T47D (cell line): ENCODE results near the gene CNOT6L.
"Not testable (repeated sequence)": the region's sequence is repeated elsewhere in the genome, so short reads cannot be mapped to it uniquely, and the experiment has no call there.

ENCODE experiments used
- DNase-seq, 2 experiments: peaks; one replicate each; pipeline versions ENCODE4 v3.0.0 to v3.0.0-alpha.2; 2011 to 2012; ENCODE audit warnings: low read depth in 1 of 2, low spot score in 1 of 2
- JUND ChIP-seq: IDR thresholded peaks from 2 replicates; pipeline ENCODE4 v1.6.1; 2012; ENCODE audit warnings: low read depth
- in situ Hi-C: cut with HindIII; loops from 2 replicates; pipeline ENCODE4 v1.10.0; 2016; ENCODE audit warnings: low sequenced_read_pairs, low pct_unique_long_range_greater_than_20kb

Gene CNOT6L

DNA sequence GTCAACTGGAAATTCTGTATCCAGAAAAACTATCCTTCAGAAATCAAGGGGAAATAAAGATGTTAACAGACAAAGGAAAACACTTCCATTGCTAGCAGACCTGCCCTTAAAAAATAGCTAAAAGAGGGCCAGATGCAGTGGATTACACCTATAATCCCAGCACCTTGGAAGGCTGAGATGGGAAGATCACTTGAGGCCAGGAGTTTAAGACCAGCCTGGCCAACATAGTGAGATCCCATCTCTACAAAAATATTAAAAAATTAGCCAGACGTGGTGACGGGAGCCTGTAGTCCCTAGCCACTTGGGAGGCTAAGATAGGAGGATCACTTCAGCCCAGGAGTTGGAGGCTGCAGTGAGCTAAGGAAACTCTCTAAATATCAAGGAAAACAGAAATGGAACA lies 67.4 kb downstream of the CNOT6L start:
- TF ChIP-seq JUND = no peak
- in situ Hi-C loops = no loop called here

DNA sequence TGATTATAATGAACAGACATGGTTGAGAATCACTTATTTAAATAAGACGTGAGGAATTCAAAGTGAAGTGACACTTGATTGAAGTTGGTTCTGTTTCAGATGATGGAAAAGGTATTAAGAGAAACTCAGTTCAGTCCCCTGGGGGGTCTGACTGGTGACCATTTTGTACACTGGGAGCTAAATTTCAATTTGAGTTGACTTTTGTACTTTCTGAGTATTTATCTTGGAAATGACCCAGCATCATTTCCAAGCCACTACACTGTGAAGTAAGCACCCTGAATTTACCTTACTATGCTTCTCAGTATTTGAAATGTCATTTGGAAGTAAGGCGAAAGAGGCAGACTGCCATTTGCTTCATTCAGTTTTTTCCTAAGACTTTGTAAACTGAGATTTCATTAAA lies 73.4 kb downstream of the CNOT6L start:
- in situ Hi-C loops = no loop called here
- no peak for DNase-seq
- TF ChIP-seq JUND = no peak

More for the DNA sequence above, 67.4 kb downstream of the CNOT6L start:
- DNase-seq = no peak

DNA sequence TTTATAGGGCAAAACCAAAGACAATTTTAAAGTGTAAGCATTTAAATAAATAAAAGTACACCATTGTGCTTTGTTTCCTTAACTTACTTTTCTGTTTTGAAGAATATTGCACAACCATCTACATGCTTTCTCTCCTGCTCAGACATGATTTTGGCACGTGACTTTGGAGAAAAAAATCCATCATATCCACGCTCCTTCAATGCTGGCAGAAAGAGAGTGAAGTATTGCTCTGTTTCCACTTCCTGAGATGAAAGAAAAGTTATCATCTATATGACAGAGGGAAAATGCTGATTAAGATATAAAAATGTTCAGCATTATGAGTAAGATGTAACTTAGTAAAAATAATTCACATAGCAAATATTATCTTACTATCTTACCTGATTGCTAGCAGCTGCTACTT lies 77.1 kb downstream of the CNOT6L start:
- no peak for DNase-seq
- TF ChIP-seq JUND = no peak
- in situ Hi-C loops = no loop called here

DNA sequence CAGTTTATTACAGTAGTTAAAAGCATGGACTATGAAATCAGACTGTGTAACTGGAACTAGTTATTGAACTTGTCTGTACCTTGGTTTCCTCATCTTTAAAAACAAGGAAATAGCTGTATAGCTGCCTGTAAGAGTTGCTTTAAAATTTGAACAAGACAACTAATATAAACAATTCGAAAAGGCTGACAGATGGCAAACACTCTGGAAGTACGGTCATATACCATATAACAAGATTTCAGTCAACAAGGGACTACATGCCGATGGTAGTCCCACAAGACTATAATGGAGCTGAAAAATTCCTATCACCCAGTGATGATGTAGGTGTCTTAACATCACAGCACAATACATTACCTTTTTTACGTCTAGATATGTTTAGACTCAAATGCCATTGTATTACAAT lies 78.7 kb downstream of the CNOT6L start:
- no peak for DNase-seq
- no peak for TF ChIP-seq JUND
- in situ Hi-C loops = no loop called here

DNA sequence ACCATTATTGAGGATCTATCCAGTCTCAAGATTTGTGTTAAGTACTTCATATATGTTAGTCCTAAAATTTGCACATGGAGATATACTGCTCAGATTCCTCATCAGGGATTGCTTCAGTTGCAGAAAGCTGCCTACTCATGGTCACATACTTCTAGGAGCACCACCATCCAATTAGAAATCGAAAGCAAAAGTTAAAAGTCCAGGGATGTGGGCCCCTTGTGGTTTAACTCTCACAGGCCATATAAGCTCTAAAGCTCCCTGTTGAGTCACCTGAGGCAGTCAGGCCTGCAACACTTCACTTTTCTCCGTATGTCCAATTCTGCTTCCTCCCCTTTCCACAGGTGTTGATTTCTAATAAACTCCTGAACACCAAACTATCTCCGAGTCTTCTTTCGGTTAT lies 84.2 kb downstream of the CNOT6L start:
- DNase-seq = no peak

DNA sequence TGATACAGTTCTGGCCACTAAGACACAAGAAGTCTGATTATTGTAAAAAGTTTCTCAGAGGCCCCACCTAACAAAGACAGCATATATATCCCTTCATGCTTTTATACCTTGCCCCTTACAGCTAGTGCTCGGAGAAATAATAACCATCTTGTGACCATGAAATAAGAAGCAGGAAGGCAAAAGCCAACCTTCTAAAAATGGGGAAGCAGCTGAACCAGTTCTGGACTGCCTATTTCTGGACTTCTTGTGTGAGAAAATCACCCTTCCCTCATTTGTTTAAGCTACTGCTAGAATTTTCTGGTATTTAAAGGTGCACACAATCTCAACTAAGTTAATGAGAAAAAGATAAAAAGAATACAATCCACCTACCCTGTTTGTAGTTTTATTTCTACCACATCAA lies 87.5 kb downstream of the CNOT6L start:
- no peak for DNase-seq
- TF ChIP-seq JUND = no peak
- in situ Hi-C loops = no loop called here

More for the DNA sequence above, 84.2 kb downstream of the CNOT6L start:
- no peak for TF ChIP-seq JUND
- in situ Hi-C loops = no loop called here

DNA sequence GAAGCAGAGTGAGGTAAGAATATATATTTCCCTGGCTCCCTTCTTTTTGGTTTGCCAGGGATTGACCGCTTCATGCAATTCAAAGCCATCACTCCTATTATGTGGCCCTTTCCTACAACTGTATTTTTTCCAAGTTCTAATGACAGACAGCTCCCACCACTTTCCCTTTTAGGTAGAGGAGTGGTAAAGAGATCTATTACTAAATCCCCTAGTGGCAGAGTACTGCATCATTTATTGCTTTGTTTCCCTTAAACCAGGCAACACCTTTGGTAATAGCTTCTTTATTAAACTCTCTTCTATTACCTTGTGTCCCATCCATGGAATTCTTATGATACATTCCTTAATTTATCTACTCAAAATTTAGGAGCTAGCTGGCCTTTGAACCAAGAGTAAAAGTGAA lies 90.7 kb downstream of the CNOT6L start:
- TF ChIP-seq JUND = no peak
- no peak for DNase-seq
- in situ Hi-C loops = no loop called here

DNA sequence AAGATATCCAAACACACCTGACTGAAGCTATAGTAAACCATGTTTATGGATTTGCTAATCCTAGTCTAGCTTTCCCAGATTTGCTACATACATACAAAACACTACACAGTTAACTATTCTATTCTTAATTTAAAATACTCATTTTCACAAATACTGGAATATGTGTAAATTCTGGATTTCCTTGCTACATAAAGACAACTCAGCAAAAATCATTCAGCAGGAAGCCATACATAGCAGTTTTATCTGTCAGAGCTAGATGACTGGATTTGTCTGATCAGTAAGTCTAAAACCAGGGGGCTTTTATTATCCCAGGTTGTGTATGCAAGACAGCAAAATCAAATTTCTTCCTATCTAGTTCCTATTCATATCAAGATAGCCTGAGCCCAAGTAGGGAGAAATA lies 98.1 kb downstream of the CNOT6L start:
- no peak for DNase-seq
- in situ Hi-C loops = no loop called here
- no peak for TF ChIP-seq JUND

DNA sequence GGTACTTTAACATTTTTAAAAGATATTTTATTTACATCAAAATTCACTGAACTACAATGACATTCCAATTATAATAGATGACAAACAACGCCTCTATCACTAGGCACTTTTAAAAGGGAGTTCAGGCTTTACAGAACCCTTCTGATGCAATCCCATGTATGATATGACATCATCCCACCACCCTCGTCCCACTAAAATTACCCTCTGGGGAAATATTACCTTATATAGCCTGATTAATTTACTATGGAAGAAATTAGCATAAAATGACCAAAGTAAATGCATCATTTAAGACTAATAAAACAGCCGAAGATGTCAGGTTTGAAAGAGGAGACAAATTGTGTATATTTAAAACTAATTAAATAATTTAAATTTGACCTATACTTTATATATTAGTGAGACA lies 100.7 kb downstream of the CNOT6L start:
- DNase-seq, in situ Hi-C loops: not testable (repeated sequence)

DNA sequence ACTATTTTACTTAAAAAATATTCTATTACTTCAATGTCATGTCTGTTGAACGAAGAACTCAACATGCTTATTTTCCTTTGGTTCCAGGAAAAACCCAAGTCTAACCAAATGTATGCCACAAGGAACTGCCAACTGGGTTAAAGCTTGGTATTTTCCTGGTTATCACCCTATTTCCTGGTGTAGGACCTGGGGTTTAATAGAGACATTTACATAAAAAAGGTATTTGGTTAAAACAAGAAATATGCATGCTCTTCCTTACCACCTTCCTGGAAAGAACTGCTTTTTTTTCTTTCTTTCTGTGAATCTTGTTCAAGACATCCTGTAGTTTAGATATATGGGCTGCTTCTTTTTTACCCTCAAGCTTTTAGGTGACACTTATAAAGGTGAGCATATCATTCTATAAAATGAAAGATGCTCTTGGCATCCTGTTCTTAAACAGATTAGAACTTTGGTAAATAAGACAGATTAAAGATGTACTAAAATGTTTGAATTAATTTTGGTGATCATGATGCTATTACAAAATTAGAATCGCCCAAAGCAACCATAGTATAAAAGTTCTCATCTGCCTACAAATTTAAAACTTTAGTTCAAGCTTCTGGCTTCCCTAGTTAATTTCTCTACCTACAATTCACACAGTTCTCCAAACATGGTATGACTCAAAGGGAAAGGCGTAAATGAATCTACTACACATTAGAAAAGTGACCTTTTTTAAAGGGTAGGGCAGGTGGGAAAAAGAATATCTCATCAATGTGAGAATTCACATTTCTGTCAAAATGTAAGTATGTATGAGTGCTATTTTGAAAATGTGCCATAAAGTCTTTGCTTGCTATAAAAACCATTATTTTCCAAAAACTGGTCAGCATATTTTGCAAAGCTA lies 103.5 kb downstream of the CNOT6L start:
- no peak for TF ChIP-seq JUND

DNA sequence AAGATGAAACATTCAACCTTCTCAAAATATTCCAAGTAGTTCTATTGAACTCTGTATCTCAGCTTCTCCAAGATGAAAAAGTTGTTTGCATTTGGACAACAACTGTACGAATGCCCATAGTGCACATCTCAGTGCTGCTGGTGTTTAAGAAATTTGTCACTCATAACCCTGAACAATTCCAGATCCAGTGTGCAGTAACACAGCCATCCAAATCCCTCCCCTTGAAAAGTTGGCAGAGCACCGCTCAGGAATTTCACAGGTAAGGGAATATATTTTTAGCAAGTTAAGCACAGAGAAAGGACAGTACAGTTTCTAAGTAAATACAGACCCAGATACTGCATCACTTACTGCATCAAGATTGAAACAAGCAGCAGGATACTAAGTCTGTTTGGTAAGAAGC lies 104.7 kb downstream of the CNOT6L start:
- no peak for TF ChIP-seq JUND
- no peak for DNase-seq
- in situ Hi-C loops = no loop called here

More for the DNA sequence above, 103.5 kb downstream of the CNOT6L start:
- in situ Hi-C loops = no loop called here
- DNase-seq = no peak

DNA sequence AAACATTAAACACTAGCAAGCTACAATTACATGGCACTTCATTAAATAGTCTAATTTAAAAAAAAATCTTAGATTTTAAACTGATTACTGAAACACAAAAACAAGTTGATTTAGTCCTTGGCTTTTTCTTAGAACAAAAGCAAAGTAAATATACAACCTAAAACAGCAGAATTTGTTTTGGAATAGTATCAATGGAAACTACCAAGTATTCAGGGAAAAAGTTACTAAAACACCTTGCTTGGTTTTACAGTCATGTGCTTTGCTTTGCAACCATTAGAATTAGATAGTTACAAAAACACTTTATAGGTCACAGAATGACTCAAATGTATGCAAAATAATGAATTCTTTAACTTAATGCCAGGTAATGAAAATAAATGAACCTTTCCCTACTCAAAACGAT lies 105.3 kb downstream of the CNOT6L start:
- in situ Hi-C loops = no loop called here

DNA sequence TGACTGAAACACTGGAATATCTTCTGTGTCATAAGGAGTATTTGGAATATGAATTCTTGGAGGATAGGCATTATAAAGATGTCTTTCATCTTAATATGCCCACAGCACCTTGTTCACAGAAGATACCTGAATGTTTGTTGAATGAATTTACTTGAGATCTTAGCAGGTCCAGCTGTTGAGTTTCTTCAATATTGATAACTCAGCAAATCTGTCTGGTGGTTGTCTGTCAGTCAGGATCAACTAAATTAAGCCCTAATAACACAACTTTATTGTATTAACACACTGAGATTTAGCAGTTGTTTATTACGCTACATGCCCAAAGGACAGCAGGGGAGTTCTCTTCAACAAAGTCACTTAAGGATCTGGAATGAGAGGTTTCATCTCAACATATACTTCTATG lies 106.5 kb downstream of the CNOT6L start:
- in situ Hi-C loops = no loop called here
- no peak for TF ChIP-seq JUND
- DNase-seq = no peak

More for the DNA sequence above, 105.3 kb downstream of the CNOT6L start:
- TF ChIP-seq JUND = no peak
- DNase-seq = no peak

DNA sequence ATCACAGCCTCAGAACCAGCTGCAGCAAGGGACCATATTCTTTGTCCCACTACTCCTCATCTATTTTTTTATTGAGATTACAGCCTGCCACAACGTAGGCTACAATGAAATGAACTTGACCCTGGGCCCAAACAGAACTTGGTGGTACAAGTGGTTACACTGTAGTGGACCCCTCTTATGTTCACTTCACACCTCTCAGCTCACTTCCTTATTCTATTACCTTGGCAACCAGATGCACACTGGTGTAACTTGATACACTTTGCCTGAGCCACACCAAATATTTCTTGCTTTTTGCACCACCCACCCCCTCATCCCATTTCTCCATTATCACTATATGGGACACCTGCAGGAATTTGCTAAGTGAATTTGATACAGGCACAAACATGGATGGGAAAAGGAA lies 107.7 kb downstream of the CNOT6L start:
- DNase-seq = no peak
- TF ChIP-seq JUND = no peak
- in situ Hi-C loops = no loop called here
